ENCODE data around the gene DACH2. TPM values are rescaled to one million over a fixed set of nuclear protein-coding genes. Genes with fewer than 3 reads are reported as not detected.

The DACH2 gene
- total and polyA plus RNA-seq, 4 donors = 0.23 TPM; not detected in 3

- TF ChIP-seq ZBTB33 (IDR thresholded peaks at IDR 0.05) = no peak
Measured at GRCh38 chrX:86436116-86436515, 287.9 kb downstream of the DACH2 start (continued).

- Histone ChIP-seq H3K9ac (ENCODE audit: low read depth in 1 of 2, low read length in 2 of 2) (no peak overlapping the region), H3K27me3 (ENCODE audit: control insufficient read depth in 4 of 4, insufficient read depth in 4 of 4, low read length in 3 of 4) (no peaks in the 10 kb centered on the region), H3K4me3 (ENCODE audit: low read depth in 1 of 3, low read length in 3 of 3) (no peak overlapping the region), H3K27ac (ENCODE audit: low read depth in 1 of 2, low read length in 2 of 2) (no peak overlapping the region), H3K36me3 (ENCODE audit: control insufficient read depth in 4 of 4, insufficient read depth in 3 of 4, low read depth in 1 of 4, low read length in 3 of 4) (no peaks in the 10 kb centered on the region), H3K4me1 (ENCODE audit: control insufficient read depth in 4 of 4, insufficient read depth in 4 of 4, low read length in 3 of 4) (no peaks in the 10 kb centered on the region), H3K9me3 (ENCODE audit: control insufficient read depth in 4 of 4, low read length in 3 of 4) (no peaks in the 10 kb centered on the region)
- WGBS = 80% methylated on average over 5 of the region's 5 CpGs
- TF ChIP-seq EGR1 (IDR thresholded peaks at IDR 0.05; ENCODE audit: low read depth in 2 of 2) (no peak), RAD21 (IDR thresholded peaks at IDR 0.05) (no peak), ATF3 (IDR thresholded peaks at IDR 0.05) (no peak), RXRA (IDR thresholded peaks at IDR 0.05) (no peak), HNF4A (conservative IDR thresholded peaks at IDR 0.05) (no peak), FOXA2 (IDR thresholded peaks at IDR 0.05) (no peak), REST (IDR thresholded peaks at IDR 0.05) (no peak), CTCF (IDR thresholded peaks at IDR 0.05; ENCODE audit: low read depth, low read length, missing input control) (no peak), NR2F2 (IDR thresholded peaks at IDR 0.05) (no peak), SP1 (IDR thresholded peaks at IDR 0.05) (no peak)
- DNase-seq (ENCODE audit: low spot score) = no peak
Measured at GRCh38 chrX:86455495-86455894, 307.2 kb downstream of the DACH2 start.

GRCh38 chrX:86460760-86461159 lies 312.5 kb downstream of the DACH2 start:
- WGBS = 74% methylated on average over 3 of the region's 3 CpGs
- Histone ChIP-seq H3K9ac (ENCODE audit: low read depth in 1 of 2, low read length in 2 of 2) (no peak overlapping the region), H3K4me1 (ENCODE audit: control insufficient read depth in 4 of 4, insufficient read depth in 4 of 4, low read length in 3 of 4) (no peaks in the 10 kb centered on the region), H3K36me3 (ENCODE audit: control insufficient read depth in 4 of 4, insufficient read depth in 3 of 4, low read depth in 1 of 4, low read length in 3 of 4) (no peaks in the 10 kb centered on the region), H3K9me3 (ENCODE audit: control insufficient read depth in 4 of 4, low read length in 3 of 4) (no peaks in the 10 kb centered on the region), H3K27ac (ENCODE audit: low read depth in 1 of 2, low read length in 2 of 2) (no peak overlapping the region), H3K27me3 (ENCODE audit: control insufficient read depth in 4 of 4, insufficient read depth in 4 of 4, low read length in 3 of 4) (no peaks in the 10 kb centered on the region), H3K4me3 (ENCODE audit: low read depth in 1 of 3, low read length in 3 of 3) (no peak overlapping the region)
- DNase-seq (ENCODE audit: low spot score) = no peak
- no peak for TF ChIP-seq JUND (IDR thresholded peaks at IDR 0.05)
- TF ChIP-seq REST (IDR thresholded peaks at IDR 0.05) = no peak
- TF ChIP-seq FOXA1 (IDR thresholded peaks at IDR 0.05) = no peak
- TF ChIP-seq FOXA2 (IDR thresholded peaks at IDR 0.05) = no peak
- no peak for TF ChIP-seq CTCF (IDR thresholded peaks at IDR 0.05; ENCODE audit: low read depth, low read length, missing input control)
- TF ChIP-seq RXRA (IDR thresholded peaks at IDR 0.05) = no peak
- TF ChIP-seq SP1 (IDR thresholded peaks at IDR 0.05) = no peak
- no peak for TF ChIP-seq HNF4G (IDR thresholded peaks at IDR 0.05)
- no peak for TF ChIP-seq ATF3 (IDR thresholded peaks at IDR 0.05)
- no peak for TF ChIP-seq RAD21 (IDR thresholded peaks at IDR 0.05)
- no peak for TF ChIP-seq EGR1 (IDR thresholded peaks at IDR 0.05; ENCODE audit: low read depth in 2 of 2)
- TF ChIP-seq GABPA (IDR thresholded peaks at IDR 0.05 in 1 of 2, conservative IDR thresholded peaks at IDR 0.05 in 1 of 2) = no peak
